HG02623 (cell line): ENCODE measurements around the gene GALNT9.
"Not testable (repeated sequence)": the region's sequence is repeated elsewhere in the genome, so short reads cannot be mapped to it uniquely, and the experiment has no call there.

Experiments
- ATAC-seq: cut with Tn5 transposase; IDR thresholded peaks from one replicate; pipeline ENCODE4 v1.9.1; 2021; ENCODE audit warnings: moderate library complexity; ENCODE audit not compliant: unreplicated experiment

Gene GALNT9

DNA sequence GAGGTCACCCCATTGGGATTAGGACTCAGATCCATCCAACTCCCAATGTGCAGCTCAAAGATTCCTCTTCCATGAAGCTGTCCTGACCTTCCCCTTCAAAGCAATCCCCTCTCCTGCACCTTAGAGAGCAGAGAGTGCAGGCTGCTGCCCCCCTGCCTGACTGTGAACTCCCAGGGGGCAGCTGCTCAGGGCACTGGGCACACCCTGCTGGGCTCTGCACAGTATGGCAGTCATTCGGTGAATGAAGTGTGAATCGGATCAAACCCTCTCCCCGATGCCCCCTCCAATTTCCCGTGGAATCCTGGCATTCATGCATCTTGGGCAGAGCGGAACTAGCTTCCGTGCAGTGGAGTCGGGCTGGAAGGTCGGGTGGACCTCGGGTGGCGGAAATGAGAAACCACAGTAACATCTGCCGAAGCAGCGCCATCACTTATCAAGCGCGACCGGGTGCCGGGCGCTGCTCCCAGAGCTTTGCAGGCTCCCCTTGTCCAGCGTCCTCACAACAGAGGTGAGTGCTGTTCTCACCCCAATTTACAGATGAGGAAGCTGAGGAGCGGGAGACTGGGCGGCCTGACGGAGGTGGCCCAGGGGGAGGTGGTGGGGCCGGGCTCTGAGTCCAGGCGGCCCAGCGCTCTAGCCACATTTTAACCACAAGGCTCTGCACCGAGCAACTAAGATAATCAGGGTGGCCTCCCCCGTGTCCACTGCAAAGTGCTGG lies 14.7 kb downstream of the GALNT9 start:
- ATAC-seq: no peak

DNA sequence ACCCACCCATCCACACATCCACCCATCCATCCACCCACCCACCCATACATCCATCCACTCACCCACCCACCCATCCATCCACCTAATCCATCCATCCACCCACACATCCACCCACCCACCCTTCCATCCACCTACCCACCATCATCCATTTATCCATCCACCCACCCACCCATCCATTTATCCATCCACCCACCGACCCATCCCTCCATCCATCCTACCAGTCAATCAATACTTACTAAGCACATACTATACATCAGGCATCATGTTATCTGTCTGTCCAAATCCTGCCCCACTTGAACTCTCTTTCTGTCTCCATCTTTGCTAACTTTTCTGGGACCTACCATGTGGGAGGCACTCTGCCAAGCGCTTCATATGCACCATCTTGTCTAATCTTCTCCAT lies 15.4 kb downstream of the GALNT9 start:
- ATAC-seq: no peak

DNA sequence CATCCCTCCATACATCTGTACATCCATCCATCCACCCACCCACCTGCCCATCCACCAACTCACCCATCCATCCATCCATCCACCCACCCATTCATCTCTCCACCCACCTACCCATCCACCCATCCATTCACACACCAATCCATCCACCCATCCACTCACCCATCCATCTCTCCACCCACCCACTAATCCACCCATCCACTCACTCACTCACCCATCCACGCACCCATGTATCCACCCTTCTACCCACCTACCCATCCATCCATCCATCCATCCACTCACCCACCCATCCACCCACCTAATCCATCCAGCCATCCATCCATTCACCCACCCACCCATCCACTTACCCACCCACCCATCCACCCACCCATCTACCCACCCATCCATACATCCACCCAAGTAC lies 16.2 kb downstream of the GALNT9 start:
- ATAC-seq: no peak

DNA sequence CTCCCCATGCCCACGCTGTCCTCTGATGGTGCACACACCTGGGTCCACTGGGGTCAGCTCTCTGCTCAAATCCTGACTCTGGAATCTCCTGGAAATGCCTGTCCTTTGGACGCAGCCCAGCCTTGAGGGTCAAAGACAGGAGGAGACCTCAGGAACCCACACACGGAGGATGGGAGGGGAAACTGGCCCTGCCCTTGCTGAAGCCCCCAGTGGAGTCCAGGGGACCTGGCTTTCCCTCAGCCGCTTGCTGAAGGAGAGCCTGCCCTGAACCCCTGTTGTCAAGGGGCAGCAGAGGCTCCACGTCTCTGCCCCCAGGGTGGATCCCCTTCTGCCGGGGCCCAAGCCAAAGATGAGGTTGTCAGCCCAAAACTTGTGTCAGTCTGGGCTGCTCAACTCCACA lies 16.9 kb downstream of the GALNT9 start:
- ATAC-seq: no peak

DNA sequence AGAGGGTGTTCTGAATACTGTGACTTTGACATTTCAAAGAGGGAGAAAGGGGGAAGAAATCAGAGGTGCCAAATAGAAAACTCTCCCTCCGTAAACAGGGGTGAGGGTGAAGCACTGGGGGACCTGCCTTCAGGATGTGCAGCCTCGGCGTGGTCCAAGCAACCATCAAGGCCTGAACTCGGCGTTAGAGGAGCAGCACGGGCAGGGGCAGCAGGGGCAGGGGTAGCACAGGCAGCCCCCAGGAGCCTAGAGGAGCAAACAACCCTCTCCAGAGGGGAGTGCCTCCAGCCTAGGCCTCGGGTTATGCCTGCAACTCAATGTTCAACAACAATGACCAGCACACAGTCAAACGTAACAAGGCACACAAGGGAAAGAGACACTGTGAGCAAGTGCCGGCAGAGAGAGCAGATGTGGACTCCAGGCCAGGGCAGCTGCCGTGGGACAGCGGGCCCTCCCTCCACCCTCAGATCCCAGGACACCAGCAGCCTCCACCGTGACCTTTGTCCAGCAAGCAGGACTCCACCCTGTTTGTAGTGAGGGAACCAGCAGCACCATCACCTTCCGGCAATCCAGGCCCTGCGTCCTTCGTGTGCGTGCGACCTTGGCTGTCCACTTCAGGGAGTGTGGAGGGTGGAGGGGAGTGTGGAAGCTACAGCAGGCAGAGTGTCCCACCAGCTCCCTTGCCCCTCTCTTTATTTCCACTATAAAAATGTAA lies 18.0 kb downstream of the GALNT9 start:
- ATAC-seq: no peak

DNA sequence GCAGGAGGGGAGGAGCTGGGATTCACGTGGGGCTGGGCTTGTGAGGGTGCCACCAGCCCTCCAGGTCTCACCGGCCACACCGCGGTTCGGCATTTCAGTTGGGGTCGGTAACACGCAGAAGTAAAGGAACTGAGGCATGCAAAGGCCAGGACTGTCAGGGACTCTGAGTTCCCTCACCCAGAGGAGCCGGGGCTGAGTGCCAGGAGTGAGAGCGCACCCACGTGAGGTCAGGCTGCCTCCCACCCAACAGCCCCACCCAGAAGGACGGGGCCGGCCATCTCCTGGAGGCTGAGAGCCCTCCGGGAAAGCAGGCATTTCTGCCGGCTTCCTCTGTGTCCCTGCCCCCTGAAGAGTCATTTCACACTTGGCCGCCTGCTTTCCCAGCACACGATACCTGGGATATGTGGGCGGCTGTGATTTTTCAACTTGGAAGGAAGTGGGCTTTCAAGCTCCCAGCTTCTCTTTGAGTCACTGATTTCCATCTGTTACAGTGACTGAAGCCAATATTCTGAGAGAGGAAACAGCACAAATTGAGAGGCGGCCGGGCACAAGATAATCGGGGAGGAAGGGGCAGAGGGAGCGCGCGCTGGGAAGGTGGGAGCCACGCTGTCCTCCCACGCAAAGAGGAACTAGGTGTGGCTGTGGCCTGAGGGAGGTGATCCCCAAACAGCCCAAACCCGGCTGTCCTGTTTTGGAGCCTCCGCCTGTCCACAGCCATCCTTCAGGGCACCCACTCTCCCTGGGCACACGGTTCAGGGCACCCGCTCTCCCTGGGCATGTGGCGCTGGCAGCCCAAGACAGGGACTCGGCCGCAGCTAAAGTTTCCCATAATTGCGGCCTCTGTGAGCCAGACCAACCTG lies 19.0 kb downstream of the GALNT9 start:
- ATAC-seq: no peak

DNA sequence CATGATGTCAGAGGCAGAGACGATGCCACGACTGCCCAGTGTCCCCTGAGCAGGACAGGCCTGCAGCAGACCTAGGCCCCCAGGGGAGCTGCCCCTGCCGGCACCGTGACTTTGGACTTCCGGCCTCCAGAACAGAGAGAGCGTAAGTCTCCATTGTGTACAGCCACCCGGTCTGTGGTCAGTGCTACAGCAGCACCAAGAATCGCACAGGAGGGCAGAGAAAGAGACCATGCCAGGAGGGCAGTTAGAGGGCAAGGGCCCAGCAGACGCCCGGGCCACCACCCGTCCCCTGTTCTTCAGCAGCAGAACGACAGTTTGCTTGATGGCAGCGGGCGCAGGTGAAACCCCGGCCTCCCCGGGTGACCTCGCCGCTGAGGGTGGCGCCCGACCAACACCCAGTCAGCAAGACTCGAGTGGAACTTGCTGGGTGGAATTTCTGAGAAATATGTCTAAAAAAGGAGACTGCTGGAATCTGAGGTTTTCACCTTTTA lies 19.7 kb downstream of the GALNT9 start:
- no peak for ATAC-seq

DNA sequence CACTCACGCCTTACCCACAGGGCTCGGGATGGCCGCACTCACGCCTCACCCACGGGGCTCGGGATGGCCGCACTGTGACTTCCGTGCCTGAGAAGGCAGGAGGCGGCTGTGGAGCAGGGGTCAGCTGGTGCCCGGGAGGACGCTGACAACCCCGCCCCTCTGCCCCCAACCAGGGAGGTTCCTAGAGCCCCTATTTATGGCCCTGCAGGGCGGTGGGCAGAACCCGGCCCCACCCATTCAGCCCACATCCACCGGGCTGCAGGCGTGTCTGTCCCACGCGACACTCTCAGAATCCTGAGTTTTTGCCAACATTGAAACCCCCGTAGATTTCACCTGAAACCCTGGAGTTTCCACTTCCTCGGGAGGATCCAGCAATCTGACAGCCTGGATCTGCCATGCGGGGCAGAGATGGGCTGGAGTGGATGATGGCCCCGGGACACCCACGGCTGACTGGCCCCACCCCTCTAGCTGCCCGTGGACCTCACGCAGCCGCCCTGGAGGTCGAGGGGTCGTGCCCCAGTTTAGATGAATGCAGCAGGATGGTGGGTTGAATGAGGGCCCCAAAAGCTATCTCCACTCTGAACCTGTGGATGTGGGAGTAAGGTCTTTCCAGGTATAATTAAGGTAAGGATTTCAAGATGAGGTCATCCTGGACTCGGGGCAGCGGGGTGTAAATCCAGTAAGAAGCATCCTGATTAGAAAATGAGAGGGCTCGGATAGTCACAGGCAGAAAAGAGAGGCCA lies 20.4 kb downstream of the GALNT9 start:
- ATAC-seq: no peak

DNA sequence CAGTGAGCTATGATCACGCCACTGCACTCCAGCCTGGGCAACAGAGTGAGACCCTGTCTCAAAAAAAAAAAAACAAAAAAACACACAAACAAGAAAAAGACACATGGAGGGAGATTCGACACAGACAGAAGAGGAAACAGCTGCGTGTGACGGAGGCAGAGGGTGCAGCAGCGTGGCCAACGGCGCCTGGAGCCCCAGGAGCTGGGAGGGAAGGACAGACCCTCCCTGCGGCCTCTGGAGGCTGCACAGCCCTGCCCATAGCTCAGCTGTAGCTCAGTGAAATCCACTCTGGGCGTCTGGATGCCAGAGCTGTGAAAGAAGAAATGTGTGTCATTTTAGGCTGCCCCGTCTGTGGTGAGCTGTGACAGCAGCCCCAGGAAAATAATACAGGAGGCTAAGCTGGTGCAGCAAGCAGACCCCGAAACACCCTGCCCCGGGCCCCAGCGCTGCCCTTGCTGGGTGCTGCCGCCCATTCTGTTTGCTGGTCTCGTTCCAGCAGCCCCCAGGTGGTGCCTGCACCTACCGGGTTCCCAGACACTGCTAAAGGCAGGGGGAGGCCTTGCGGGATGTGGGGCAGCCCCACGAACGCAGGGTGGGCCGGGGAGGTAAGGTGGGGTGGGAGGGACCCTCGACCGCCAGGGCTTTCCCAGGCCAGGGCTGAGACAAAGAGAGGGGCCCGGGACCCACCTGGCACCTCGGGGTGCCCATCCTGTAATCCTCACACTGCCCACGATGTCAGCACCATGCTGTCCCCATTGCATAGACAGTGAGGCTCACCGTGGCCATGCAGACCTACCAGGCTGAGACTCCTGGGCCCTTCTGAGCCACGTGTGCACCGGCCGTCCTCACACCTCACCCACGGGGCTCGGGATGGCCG lies 21.2 kb downstream of the GALNT9 start:
- ATAC-seq: no peak

DNA sequence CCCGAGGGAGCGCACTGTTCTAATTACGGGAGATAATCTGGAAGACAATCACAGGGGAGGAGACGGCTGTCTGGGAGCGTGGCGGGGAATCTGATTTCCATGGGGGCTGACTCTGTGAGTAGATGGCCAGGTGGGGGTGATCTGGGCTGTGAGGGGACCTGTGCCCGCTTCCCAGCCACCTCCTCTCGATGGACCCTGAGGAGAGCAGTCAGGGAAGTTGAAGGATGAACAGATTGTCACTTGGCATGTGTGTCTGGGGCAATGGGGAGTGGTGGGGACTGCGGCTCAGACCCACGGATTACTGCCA lies 22.6 kb downstream of the GALNT9 start:
- no peak for ATAC-seq

DNA sequence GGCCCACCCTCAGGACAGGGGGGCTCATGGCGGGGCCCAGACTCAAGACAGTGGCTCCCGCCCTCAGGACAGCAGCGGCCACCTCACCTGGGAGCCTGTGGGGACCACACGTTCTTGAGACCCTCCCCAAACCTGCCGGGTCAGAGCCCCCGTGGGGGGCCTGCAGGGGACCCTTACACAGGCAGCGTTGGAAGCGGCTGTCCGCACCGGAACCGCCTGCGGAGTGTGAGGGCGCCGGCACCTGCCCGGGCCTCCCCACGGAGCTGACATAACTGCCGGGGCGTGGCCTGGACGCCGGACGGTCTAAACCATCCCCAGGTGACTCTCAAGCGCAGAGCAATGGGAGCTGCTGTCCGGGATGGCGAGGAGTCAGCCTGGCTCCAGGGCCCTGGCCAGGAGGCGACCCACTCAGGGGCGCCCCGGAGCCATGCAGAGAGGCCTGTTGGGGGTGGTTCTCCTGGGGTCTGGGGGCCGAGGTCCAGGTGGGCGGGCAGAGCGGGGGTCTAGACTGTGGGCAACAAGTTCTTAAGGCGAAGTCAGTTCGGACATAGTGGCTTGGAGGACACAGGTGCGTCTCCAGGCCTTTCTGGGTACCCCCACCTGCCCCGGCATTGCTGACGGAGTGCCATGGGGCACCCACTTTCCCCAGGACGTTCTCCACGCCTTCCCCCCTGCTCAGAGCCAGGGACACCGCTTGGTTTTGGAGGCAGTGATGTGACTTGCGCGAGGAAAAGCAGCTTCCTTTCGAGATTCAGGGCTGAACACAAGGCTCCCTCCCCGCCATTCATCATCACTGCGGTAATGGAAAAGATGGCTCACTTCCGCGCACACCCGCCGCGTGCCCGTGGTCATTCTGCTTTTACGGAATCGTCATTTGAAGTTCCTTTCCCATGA lies 23.2 kb downstream of the GALNT9 start:
- no peak for ATAC-seq

DNA sequence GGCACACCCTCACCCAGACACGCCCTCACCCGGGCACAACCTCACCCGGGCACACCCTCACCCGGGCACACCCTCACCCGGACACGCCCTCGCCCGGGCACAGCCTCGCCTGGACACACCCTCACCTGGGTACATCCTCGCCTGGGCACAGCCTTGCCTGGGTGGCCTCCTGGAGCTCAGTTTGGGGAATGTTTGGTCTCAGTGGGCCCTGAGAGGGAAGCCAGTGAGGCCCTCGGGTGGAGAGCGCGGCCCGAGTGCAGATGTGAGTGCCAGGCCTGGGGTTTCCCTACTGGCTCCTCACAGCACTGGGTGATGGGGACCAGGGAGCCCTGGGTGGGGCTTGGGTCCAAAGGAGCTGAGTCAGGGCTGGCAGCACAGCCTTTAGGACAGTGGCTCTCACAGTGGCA lies 23.8 kb downstream of the GALNT9 start:
- no peak for ATAC-seq

DNA sequence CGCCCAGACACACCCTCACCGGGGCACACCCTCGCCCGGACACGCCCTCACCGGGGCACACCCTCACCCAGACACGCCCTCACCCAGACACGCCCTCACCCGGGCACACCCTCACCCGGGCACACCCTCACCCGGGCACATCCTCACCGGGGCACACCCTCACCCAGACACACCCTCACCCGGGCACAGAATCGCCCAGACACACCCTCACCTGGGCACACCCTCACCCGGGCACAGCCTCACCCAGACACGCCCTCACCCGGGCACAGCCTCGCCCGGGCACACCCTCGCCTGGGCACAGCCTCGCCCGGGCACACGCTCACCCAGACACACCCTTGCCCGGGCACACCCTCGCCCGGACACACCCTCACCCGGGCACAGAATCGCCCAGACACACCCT lies 24.5 kb downstream of the GALNT9 start:
- not testable (repeated sequence) for ATAC-seq

DNA sequence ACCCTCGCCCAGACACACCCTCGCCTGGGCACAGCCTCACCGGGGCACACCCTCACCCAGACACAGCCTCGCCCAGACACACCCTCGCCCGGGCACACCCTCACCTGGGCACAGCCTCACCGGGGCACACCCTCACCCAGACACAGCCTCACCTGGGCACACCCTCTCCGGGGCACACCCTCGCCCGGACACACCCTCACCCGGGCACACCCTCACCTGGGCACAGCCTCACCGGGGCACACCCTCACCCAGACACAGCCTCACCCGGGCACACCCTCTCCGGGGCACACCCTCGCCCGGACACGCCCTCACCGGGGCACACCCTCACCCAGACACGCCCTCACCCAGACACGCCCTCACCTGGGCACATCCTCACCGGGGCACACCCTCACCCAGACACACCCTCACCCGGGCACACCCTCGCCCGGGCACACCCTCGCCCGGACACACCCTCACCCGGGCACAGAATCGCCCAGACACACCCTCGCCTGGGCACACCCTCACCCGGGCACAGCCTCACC lies 25.5 kb downstream of the GALNT9 start:
- ATAC-seq: not testable (repeated sequence)

DNA sequence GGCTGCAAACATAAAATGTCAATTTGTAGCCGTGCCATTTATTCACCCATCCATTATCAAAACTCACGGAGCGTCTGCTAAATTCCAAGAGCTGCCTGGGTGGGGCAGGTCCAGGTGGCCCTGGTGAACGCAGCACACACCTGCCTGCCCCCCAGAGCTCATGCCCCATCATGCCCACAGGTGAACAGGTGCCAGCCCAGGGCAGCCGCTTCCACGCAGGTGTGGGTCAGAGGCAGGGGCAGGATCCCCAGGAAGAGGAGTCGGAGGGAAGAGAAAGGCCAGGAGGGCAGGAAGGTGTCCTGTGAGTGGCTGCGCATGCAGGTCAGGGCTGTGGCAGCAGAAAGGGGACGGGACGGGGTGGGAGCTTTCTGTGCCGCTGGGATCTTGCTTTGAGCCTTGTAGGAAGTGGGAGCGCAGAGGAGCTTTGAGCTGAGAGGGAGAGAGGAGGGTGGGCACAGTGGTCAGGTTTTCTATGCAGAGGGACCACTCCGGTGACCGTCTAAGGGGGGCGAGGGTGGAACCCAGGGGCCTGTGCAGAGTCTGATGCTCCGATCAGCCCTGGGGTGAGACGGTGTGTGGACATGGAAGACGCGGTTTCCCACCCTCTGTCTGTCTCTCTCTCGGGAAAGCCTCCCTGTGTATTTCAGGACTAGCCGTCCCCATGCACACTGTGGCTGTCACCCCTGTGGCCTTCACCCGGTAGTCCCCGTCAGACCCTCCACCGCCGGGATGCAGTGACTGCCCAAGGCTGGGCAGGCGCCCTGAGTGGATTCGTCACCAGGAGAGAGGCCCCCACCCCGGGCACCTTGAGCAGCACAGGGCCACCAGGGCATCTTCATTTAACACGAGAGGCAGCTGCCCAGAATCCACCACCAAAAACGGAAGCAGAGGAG lies 26.7 kb downstream of the GALNT9 start:
- no peak for ATAC-seq

DNA sequence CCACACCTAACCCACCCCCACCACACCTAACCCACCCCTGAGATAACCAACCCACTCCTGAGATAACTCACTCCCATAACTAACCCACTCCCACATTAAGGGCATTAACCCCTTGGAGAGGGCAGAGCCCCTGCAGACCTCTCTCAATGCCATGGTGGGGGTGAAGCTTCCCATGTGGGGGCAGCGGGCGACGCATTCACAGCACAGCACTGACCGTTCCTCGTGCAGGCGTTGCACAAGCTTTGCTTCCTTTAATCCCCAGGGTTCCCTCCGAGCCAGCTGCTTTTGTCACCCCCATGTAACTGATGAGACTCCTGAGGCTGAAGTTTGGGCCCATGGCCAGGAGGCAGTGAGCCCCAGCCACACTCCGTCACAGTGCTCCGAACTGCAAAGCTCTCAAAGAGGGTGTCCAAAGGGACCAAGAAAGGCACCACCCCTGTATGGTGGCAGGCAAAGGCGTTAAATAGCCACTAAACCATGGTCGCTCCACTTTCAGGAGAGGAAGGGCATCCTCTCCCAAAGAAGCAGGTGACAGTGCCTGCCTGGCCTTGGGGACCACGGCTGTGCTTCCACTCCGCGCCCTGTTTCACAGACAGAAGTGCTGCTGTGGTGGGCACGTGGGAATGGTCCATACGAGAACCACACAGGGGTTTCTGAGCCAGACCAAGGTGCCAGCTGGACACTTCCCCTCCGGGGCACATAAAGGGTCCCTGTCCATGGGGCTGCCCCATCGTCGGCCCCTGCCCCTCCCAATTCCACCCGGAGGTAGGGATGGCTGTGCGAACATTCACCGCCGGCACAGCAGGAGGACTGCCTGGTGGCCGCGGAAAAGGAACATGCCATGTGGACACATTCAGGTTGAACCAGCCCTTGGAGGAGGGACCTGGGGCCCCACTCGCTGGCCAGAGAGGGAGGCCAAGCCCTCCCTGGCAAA lies 28.3 kb downstream of the GALNT9 start:
- ATAC-seq: no peak

DNA sequence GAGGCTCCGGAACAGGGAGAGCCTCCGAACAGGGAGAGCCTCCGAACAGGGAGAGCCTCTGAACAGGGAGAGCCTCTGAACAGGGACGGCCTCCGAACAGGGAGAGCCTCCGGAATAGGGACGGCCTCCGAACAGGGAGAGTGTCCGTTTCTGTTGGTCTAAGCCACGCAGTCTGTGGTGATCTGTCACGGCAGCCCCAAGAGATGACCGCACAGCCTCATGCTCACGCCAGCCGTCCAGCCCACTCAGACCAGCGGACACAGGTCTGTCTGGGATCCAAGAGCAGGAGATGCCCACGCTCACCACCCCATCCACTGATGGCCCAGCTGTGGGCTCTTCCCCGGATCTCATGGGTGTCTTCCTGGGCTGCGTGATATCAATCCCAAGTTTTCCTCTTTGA lies 33.3 kb downstream of the GALNT9 start:
- ATAC-seq: no peak
